H9 (cell line): ENCODE results near the gene OTUD3. TPM values are rescaled to one million over a fixed set of nuclear protein-coding genes. Genes with fewer than 3 reads are reported as not detected.

Experiments used
- DNase-seq: peaks from one replicate; pipeline ENCODE4 v3.0.0-alpha.2; 2017
- H2AFZ ChIP-seq: one replicate; pipeline ENCODE4 v1.6.1; 2013; ENCODE audit warnings: mild to moderate bottlenecking, low read length, control low read depth, moderate library complexity
- H2AK5ac ChIP-seq: 2 replicates; pipeline ENCODE4 v1.6.1; 2013; ENCODE audit warnings: low read length, control low read depth, mixed read lengths; ENCODE audit not compliant: insufficient read length
- H2BK120ac ChIP-seq: one replicate; pipeline ENCODE4 v1.6.1; 2013; ENCODE audit warnings: low read depth, mild to moderate bottlenecking, low read length, control low read depth, inconsistent platforms; ENCODE audit not compliant: poor library complexity, severe bottlenecking
- H2BK12ac ChIP-seq: 2 replicates; pipeline ENCODE4 v1.6.1; 2013; ENCODE audit warnings: low read length, control low read depth, mixed read lengths, low read depth; ENCODE audit not compliant: insufficient read length
- H2BK15ac ChIP-seq: 2 replicates; pipeline ENCODE4 v1.6.1; 2013; ENCODE audit warnings: low read depth, low read length, control low read depth
- H2BK20ac ChIP-seq: one replicate; pipeline ENCODE4 v1.6.1; 2013; ENCODE audit warnings: low read depth, mild to moderate bottlenecking, low read length, control low read depth, inconsistent platforms; ENCODE audit not compliant: poor library complexity, severe bottlenecking
- H2BK5ac ChIP-seq: 2 replicates; pipeline ENCODE4 v1.6.1; 2013; ENCODE audit warnings: low read length, control low read depth, mixed read lengths; ENCODE audit not compliant: insufficient read length
- H3K14ac ChIP-seq: 2 replicates; pipeline ENCODE4 v1.6.1; 2013; ENCODE audit warnings: low read length, control low read depth; ENCODE audit not compliant: insufficient read depth
- H3K18ac ChIP-seq: 2 replicates; pipeline ENCODE4 v1.6.1; 2013; ENCODE audit warnings: low read depth, mild to moderate bottlenecking, mixed read lengths, low read length, control low read depth; ENCODE audit not compliant: insufficient read length
- H3K23ac ChIP-seq: 2 replicates; pipeline ENCODE4 v1.6.1; 2013; ENCODE audit warnings: low read length, control low read depth, mixed read lengths, low read depth; ENCODE audit not compliant: insufficient read length
- H3K23me2 ChIP-seq: 2 replicates; pipeline ENCODE4 v1.6.1; 2013; ENCODE audit warnings: low read depth, mild to moderate bottlenecking, mixed read lengths, low read length, control low read depth; ENCODE audit not compliant: insufficient read length, poor library complexity, severe bottlenecking
- H3K27ac ChIP-seq: 2 replicates; pipeline ENCODE4 v1.5.1; 2013; ENCODE audit warnings: low read length, control low read depth, mixed read lengths, low read depth; ENCODE audit not compliant: insufficient read length
- H3K27me3 ChIP-seq: 2 replicates; pipeline ENCODE4 v1.6.1; 2013; ENCODE audit warnings: low read length, control low read depth, inconsistent platforms; ENCODE audit not compliant: insufficient read depth
- H3K4ac ChIP-seq: 2 replicates; pipeline ENCODE4 v1.6.1; 2013; ENCODE audit warnings: low read depth, mild to moderate bottlenecking, control low read depth, inconsistent platforms, low read length, moderate library complexity
- H3K4me1 ChIP-seq: 2 replicates; pipeline ENCODE4 v1.6.1; 2013; ENCODE audit warnings: low read length, control low read depth, inconsistent platforms; ENCODE audit not compliant: insufficient read depth
- H3K4me2 ChIP-seq: 2 replicates; pipeline ENCODE4 v1.6.1; 2013; ENCODE audit warnings: low read length, control low read depth, mixed read lengths; ENCODE audit not compliant: insufficient read length, insufficient read depth
- H3K56ac ChIP-seq: 2 replicates; pipeline ENCODE4 v1.6.1; 2013; ENCODE audit warnings: low read depth, mild to moderate bottlenecking, mixed read lengths, low read length, control low read depth; ENCODE audit not compliant: insufficient read length
- H3K79me1 ChIP-seq: 2 replicates; pipeline ENCODE4 v1.6.1; 2013; ENCODE audit warnings: low read depth, mild to moderate bottlenecking, moderate library complexity, low read length, control low read depth, inconsistent platforms; ENCODE audit not compliant: insufficient read depth, poor library complexity, severe bottlenecking
- H3K79me2 ChIP-seq: 2 replicates; pipeline ENCODE4 v1.6.1; 2013; ENCODE audit warnings: low read length, control low read depth, inconsistent platforms; ENCODE audit not compliant: insufficient read depth
- H3K9ac ChIP-seq: 2 replicates; pipeline ENCODE4 v1.6.1; 2013; ENCODE audit warnings: low read length, control low read depth, mixed read lengths; ENCODE audit not compliant: insufficient read length; ENCODE audit errors: extremely low read depth
- H3K9me3 ChIP-seq: one replicate; pipeline ENCODE4 v1.6.1; 2013; ENCODE audit warnings: low read depth, low read length, inconsistent platforms; ENCODE audit not compliant: control insufficient read depth
- H3T11ph ChIP-seq: one replicate; pipeline ENCODE4 v1.6.1; 2013; ENCODE audit warnings: mild to moderate bottlenecking, low read length, control low read depth, inconsistent platforms
- H4K20me1 ChIP-seq: one replicate; pipeline ENCODE4 v1.6.1; 2013; ENCODE audit not compliant: control insufficient read depth, insufficient read length, insufficient read depth
- H4K5ac ChIP-seq: 2 replicates; pipeline ENCODE4 v1.6.1; 2013; ENCODE audit warnings: low read depth, mild to moderate bottlenecking, mixed read lengths, low read length, control low read depth; ENCODE audit not compliant: insufficient read length
- H4K8ac ChIP-seq: replicated peaks from 2 replicates; pipeline ENCODE4 v1.6.1; 2013; ENCODE audit warnings: low read length, control low read depth, mixed read lengths, low read depth; ENCODE audit not compliant: insufficient read length
- H4K91ac ChIP-seq: 2 replicates; pipeline ENCODE4 v1.6.1; 2013; ENCODE audit warnings: low read depth, mild to moderate bottlenecking, moderate library complexity, mixed read lengths, low read length, control low read depth; ENCODE audit not compliant: insufficient read length
- H3K27ac Mint-ChIP-seq, 3 experiments: 2 replicates in 2 of 3; 3 replicates in 1 of 3; pipeline ENCODE4 v1.8.0; 2020 to 2021; ENCODE audit warnings: mixed read lengths in 3 of 3, mild to moderate bottlenecking in 1 of 3, moderate library complexity in 1 of 3
- H3K27me3 Mint-ChIP-seq: 2 replicates; pipeline ENCODE4 v1.8.0; 2021; ENCODE audit warnings: low read depth, mild to moderate bottlenecking, moderate library complexity, mixed read lengths
- H3K36me3 Mint-ChIP-seq, 3 experiments: 2 replicates in 2 of 3; 3 replicates in 1 of 3; pipeline ENCODE4 v1.8.0; 2020 to 2021; ENCODE audit warnings: low read depth in 3 of 3, mixed read lengths in 3 of 3; ENCODE audit not compliant: insufficient read depth in 1 of 3
- H3K4me1 Mint-ChIP-seq, 2 experiments: 2 replicates each; pipeline ENCODE4 v1.8.0; 2020; ENCODE audit warnings: mixed read lengths in 2 of 2
- H3K4me3 Mint-ChIP-seq, 2 experiments: 2 replicates in 1 of 2; 3 replicates in 1 of 2; pipeline ENCODE4 v1.8.0; 2020 to 2021; ENCODE audit warnings: mild to moderate bottlenecking in 2 of 2, mixed read lengths in 2 of 2, moderate library complexity in 1 of 2
- H3K9me3 Mint-ChIP-seq, 2 experiments: 2 replicates in 1 of 2; 3 replicates in 1 of 2; pipeline ENCODE4 v1.8.0; 2020; ENCODE audit warnings: mild to moderate bottlenecking in 2 of 2, mixed read lengths in 2 of 2, moderate library complexity in 1 of 2
- whole genome bisulfite sequencing: extraction: QIAGEN DNeasy Blood & Tissue Kit; methylation state at CpG from one replicate; pipeline ENCODE4 v1.1.7; 2013; ENCODE audit warnings: missing lambda C conversion rate, low lambda C conversion rate, mixed read lengths; ENCODE audit not compliant: insufficient read length; ENCODE audit errors: extremely low coverage; 5-methylcytosine and 5-hydroxymethylcytosine counted together
- total RNA-seq: library from RNA; stranded (reverse); gene quantifications from 2 replicates; pipeline ENCODE4 v1.2.1, GENCODE V29; 2021
- TF ChIP-seq, protein P1 (sequence below): fragments of 200-600 bp; sonication (generic); conservative IDR thresholded peaks from 3 replicates; pipeline ENCODE4 v1.8.0; 2021; ENCODE audit warnings: antibody characterized with exemption, mild to moderate bottlenecking

OTUD3 gene
- total RNA-seq, 1 experiment from 2014 or later, result 12.0 TPM

DNA sequence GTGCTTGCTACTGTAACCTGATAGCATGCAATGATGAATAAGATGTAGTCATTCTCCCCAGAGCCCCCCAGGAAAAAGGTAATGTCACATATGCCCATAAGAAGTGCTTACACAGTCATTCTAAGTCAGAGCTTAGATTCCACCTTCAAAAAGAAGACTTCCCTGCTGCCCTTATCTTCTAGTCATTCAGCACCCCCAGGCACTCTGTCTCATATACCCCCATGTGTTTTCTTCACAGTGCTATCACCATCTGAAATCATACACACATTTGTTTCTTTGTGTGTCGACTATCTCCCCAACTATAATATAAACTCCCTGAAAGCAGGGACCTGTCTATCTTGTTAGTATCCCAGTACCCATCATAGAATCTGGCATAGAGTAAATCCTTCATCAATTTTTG, 16.2 kb upstream of the OTUD3 start:
- Mint-ChIP-seq H3K36me3 (peaks cover 0 to 10% (median 9%) of the 10 kb centered on the region in 3 experiments; a peak in 4 of 7 replicates), H3K27me3 (peaks cover 12% of the 10 kb centered on the region), H3K9me3 (peaks cover 11 to 15% of the 10 kb centered on the region in 2 experiments), H3K27ac (no peak overlapping the region), H3K4me1 (peaks cover 3% of the 10 kb centered on the region in 2 experiments; a peak in 3 of 4 replicates), H3K4me3 (no peak overlapping the region)
- H4K8ac ChIP-seq, result no peak overlapping the region
- H3K4me2 ChIP-seq, result no peak overlapping the region
- no peak overlapping the region for H3K56ac ChIP-seq
- TF ChIP-seq, protein P1, sequence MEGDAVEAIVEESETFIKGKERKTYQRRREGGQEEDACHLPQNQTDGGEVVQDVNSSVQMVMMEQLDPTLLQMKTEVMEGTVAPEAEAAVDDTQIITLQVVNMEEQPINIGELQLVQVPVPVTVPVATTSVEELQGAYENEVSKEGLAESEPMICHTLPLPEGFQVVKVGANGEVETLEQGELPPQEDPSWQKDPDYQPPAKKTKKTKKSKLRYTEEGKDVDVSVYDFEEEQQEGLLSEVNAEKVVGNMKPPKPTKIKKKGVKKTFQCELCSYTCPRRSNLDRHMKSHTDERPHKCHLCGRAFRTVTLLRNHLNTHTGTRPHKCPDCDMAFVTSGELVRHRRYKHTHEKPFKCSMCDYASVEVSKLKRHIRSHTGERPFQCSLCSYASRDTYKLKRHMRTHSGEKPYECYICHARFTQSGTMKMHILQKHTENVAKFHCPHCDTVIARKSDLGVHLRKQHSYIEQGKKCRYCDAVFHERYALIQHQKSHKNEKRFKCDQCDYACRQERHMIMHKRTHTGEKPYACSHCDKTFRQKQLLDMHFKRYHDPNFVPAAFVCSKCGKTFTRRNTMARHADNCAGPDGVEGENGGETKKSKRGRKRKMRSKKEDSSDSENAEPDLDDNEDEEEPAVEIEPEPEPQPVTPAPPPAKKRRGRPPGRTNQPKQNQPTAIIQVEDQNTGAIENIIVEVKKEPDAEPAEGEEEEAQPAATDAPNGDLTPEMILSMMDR, result no peak
- no peak overlapping the region for H4K5ac ChIP-seq
- H2BK15ac ChIP-seq, result no peak overlapping the region
- no peak for DNase-seq
- H3K79me1 ChIP-seq, result no peaks in the 10 kb centered on the region
- no peak overlapping the region for H2BK20ac ChIP-seq
- no peaks in the 10 kb centered on the region for H4K20me1 ChIP-seq
- H4K91ac ChIP-seq, result no peak overlapping the region
- no peaks in the 10 kb centered on the region for H3K27me3 ChIP-seq
- no peak overlapping the region for H3K14ac ChIP-seq
- no peaks in the 10 kb centered on the region for H3K23me2 ChIP-seq
- no peak overlapping the region for H3K9ac ChIP-seq
- no peak overlapping the region for H3T11ph ChIP-seq
- H2AFZ ChIP-seq, result no peak overlapping the region
- no peak overlapping the region for H3K23ac ChIP-seq
- no peak overlapping the region for H3K4ac ChIP-seq
- H3K4me1 ChIP-seq, result no peaks in the 10 kb centered on the region
- H3K9me3 ChIP-seq, result no peaks in the 10 kb centered on the region
- no peak overlapping the region for H3K27ac ChIP-seq
- H2BK5ac ChIP-seq, result no peak overlapping the region
- WGBS, result no CpG with 5 or more reads among the region's 1 CpG
- no peak overlapping the region for H3K18ac ChIP-seq
- H2BK12ac ChIP-seq, result no peak overlapping the region
- no peak overlapping the region for H2BK120ac ChIP-seq
- H3K79me2 ChIP-seq, result no peaks in the 10 kb centered on the region
- no peak overlapping the region for H2AK5ac ChIP-seq
